ENCODE data around the gene PRRT1.
"Not testable (repeated sequence)": the region's sequence is repeated elsewhere in the genome, so short reads cannot be mapped to it uniquely, and the experiment has no call there.

GRCh38 chr6:32144238-32144637 lies 7.5 kb downstream of the PRRT1 start:
- TF ChIP-seq CTCF (optimal IDR thresholded peaks at IDR 0.05 in 1 of 3, IDR thresholded peaks at IDR 0.05 in 1 of 3, conservative IDR thresholded peaks at IDR 0.05 in 1 of 3; ENCODE audit: extremely low read depth in 1 of 3, insufficient read depth in 2 of 3, low read length in 3 of 3); EZH2 (IDR thresholded peaks at IDR 0.05; ENCODE audit: low read length): not testable (repeated sequence)
